GM08714 (cell line): Measurements from ENCODE around the gene PTK6.

Experiments
- H3K4me3 ChIP-seq: fragments of 200-500 bp; sonication (Bioruptor generic); 2 replicates; pipeline ENCODE4 v1.5.1; 2014; ENCODE audit warnings: mild to moderate bottlenecking, low read length, inconsistent platforms
- ZNF274 ChIP-seq: IDR thresholded peaks from 2 replicates; pipeline ENCODE4 v1.6.1; 2012; ENCODE audit warnings: mild to moderate bottlenecking, low read depth, low read length

PTK6 gene

GRCh38 chr20:63500151-63500901 is 36.9 kb downstream of the PTK6 start:
- H3K4me3 ChIP-seq, result no peak overlapping the region
- TF ChIP-seq ZNF274, result no peak

GRCh38 chr20:63499338-63499969 is 37.7 kb downstream of the PTK6 start:
- H3K4me3 ChIP-seq, result no peak overlapping the region
- no peak for TF ChIP-seq ZNF274

GRCh38 chr20:63498960-63499337 is 38.2 kb downstream of the PTK6 start, which contains the start of gene EEF1A2:
EEF1A2 (minus strand) TSS chr20:63499083; CDS start chr20:63497763, 1,320 bp downstream.
- no peak within 1 kb of the TSS for H3K4me3 ChIP-seq

GRCh38 chr20:63497946-63498935 is 38.9 kb downstream of the PTK6 start:
- TF ChIP-seq ZNF274, result no peak
- H3K4me3 ChIP-seq, result no peak overlapping the region

More at GRCh38 chr20:63498960-63499337, 38.2 kb downstream of the PTK6 start, which contains the start of gene EEF1A2:
- TF ChIP-seq ZNF274, result no peak

GRCh38 chr20:63497138-63497945 is 39.8 kb downstream of the PTK6 start:
- H3K4me3 ChIP-seq, result no peak overlapping the region
- TF ChIP-seq ZNF274, result no peak

- H3K4me3 ChIP-seq, result no peak overlapping the region
- no peak for TF ChIP-seq ZNF274
These were observed 40.5 kb downstream of the PTK6 start for GRCh38 chr20:63496596-63497120.

- H3K4me3 ChIP-seq, result no peak overlapping the region
- no peak for TF ChIP-seq ZNF274
These were observed 41.2 kb downstream of the PTK6 start for GRCh38 chr20:63495741-63496595.

GRCh38 chr20:63495167-63495720 is 41.9 kb downstream of the PTK6 start:
- no peak for TF ChIP-seq ZNF274
- H3K4me3 ChIP-seq, result no peak overlapping the region

- H3K4me3 ChIP-seq, result no peak overlapping the region
- TF ChIP-seq ZNF274, result no peak
These were observed 42.6 kb downstream of the PTK6 start for GRCh38 chr20:63494420-63495166.

- H3K4me3 ChIP-seq, result no peak overlapping the region
- TF ChIP-seq ZNF274, result no peak
These were observed 43.1 kb downstream of the PTK6 start for GRCh38 chr20:63494084-63494419.

GRCh38 chr20:63493563-63494020 is 43.6 kb downstream of the PTK6 start:
- no peak overlapping the region for H3K4me3 ChIP-seq
- no peak for TF ChIP-seq ZNF274
